Stimulated activated CD8-positive, alpha-beta memory T cell treated with anti-CD3 and anti-CD28 coated beads, Interleukin-4, amount 100 ng/mL, for 48 hours (primary cell): ENCODE measurements around the gene THRB.

Experiments used
- DNase-seq: peaks from one replicate; pipeline ENCODE4 v3.0.0-alpha.2; 2020

The THRB gene

DNA sequence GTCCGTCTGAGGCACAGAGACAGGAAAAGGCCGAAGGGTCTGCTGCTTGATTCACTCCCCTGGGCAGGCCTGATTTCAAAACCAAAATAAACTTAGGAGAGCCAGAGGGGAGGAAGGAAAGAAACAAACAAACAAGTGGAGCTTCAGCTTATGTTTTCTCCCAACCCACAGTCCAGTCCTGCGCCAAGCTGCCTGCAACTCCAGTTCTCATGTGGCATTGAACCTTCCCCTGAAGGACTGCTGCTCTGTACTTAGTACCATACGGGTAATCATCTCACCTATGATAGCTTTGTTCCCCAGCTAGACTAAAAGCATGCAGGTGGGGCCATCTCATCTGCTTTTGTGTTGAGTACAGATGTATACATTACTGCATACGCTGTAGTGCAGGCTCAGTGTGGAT lies 236.4 kb downstream of the THRB start:
- DNase-seq, result no peak

- no peak for DNase-seq
Observed at GRCh38 chr3:24255414-24255813, 239.2 kb downstream of the THRB start.

DNA sequence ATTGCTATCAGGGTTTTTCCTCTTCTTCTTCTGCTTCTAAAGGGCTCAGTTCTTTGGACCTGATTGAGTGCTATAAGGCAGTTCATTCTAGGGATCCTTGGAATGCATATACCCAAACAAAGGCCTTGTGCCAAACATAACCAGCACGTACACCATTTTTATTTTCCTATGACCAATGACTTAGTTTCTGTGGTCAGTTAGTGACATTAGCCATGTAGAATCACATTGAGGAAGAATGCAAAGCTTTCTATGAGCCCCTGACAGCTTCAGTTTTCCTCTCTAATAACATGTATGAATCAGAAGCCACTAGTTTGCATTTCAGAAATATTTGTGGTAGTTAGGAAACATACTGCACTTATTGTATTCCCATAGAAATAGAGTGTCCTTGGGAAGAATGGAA lies 240.0 kb downstream of the THRB start:
- no peak for DNase-seq

- DNase-seq, result no peak
Observed at GRCh38 chr3:24253336-24253735, 241.3 kb downstream of the THRB start.

GRCh38 chr3:24249523-24249922 lies 245.1 kb downstream of the THRB start:
- DNase-seq, result no peak

- no peak for DNase-seq
Observed at GRCh38 chr3:24245056-24245455, 249.6 kb downstream of the THRB start.

DNA sequence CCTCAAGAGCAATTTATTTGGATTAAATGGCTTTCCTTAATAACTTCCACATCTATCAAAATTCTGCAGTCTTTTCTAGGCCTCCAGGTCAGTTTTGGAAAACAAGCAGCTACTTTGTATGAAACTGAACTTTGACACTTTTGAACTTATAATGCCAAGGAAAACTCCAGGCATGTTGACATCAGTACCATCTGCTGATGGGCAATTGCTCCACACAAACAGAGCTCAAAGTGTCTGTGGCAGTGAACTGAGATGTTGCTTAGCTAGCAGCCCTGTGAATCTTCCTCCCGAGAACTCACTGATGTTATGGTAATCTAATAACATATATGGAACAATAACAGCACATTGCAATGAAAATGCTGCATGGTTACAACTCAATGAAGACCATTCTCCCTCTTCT lies 250.2 kb downstream of the THRB start:
- no peak for DNase-seq

- DNase-seq, result no peak
Observed at GRCh38 chr3:24242012-24242698, 252.5 kb downstream of the THRB start.

DNA sequence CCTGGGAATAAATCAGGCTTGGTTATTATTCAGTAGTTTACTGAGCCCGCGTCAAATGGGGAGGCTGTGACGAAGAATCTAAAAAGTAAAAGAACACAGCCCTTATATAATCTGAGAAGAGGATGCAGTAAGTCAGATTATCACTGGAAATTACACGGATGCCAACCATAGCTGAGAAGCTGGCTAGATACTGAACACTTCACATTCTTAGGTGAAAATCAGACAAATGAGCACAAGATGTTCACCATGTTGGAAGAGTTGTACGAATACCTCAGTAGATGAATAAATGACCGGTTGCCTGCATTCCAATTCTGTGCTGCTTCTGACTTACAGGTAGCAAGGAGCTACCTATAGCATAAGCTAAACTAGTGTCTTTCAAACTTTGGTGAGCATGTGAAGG lies 254.3 kb downstream of the THRB start:
- no peak for DNase-seq

GRCh38 chr3:24237971-24238706 lies 256.5 kb downstream of the THRB start:
- peak; percentile 32 for DNase-seq

DNA sequence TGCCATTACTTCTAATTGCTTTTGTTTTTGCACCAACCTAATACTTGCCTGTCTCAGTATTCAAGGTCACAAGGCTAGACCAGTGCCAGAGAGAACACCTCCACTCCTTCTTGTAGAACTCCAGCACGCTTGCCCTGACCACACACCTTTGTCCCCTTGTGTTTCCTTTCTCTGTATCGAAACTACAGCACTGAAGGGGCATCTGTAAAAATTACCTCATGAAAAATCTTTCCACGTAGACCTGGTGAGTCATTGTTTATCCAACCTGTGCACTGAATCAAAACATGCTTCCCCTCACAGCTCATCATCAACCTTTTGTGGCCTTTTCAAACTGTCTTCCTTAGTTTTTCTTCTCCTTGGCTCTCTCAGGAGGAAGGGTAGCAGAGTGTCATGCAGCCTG lies 259.5 kb downstream of the THRB start:
- no peak for DNase-seq

DNA sequence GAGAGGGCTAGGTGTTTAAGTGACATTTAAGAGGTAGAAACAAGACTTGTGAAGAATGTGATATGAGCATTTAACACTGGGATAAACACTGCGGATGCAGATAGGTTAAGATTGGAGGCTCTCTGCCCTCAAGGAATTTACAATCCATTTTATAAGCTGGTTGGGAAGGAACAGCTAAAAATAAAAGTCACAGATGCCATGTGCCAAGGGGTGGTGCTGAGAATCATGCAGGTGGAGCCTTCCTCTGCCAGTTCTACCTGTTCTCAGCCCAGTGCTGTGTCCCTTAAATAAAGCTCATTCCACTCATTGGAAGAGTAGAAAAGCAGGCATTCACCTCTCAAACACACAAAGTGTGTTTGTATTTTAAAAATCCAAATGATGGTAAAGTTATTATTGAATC lies 261.9 kb downstream of the THRB start:
- DNase-seq, result no peak

DNA sequence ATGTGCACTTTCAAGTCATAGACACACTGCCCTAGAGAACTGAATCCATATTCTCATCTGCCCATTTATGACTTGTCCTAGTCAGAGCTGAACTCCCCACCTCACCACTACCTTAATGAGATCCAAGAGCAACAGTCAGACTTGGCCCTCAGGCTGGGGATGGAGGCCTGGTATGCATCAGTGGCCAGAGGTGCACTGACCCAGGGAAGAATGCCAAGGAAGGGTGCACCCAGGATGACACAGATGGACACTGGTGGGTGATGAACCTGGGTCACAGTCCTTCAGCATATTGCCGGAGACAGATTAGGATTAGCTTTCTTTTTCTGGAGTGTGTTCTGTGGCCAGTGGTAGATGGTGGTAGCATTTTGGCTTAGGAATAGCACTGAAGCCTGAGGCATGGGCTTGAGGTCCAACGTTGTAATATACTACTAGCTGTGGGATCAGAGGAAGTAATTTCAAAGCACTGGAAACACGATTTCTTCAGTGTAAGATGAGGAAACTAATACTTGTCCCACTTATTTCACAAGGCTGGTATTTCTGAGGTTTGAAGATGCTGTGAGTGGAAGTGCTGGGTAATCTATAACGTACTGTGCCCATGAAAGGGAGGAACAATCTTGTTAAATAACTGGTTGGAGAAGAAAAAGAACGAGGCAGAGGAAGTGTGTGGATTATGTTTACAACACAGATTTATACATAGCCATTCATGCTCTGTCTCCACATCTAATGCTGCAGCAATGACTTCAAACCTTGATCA lies 265.0 kb downstream of the THRB start:
- DNase-seq, result no peak

DNA sequence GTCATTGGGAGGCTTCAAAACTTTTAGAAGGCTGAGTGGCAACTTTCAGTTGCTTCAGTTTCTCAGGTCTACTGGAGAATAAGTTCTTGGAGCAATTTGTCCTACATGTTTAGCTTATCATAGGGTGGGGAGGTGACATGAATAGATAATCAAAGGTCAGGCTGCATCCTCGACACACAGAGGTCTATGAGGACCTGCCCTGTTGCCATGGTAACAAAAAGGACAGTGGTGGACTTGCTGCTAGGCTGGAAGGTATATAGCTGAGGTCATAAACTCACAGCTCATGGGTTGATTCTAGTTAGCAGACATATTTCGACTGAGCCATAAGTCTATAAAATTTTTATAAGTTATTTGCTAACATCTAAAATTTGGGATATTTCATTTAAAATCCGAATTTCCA lies 267.0 kb downstream of the THRB start:
- DNase-seq, result no peak

DNA sequence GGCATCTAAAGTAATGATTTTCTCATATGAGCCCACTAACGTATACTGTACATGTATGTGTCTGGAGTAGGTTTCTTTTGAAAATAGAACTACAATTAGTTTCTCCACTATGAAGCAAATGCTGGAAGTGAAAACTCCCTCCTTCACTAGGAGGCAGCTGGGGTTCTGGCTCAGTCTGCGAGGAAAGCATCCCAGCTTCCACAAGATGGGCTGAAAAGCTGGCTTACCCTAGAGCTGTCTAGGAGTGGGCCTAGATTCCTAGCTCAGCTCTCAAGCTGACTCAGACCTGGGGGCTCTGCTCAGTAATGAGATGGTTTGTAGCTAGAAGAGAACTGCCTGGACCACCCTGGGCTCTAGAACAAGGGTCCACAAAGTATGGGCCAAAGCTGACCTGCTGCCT lies 268.3 kb downstream of the THRB start:
- no peak for DNase-seq

DNA sequence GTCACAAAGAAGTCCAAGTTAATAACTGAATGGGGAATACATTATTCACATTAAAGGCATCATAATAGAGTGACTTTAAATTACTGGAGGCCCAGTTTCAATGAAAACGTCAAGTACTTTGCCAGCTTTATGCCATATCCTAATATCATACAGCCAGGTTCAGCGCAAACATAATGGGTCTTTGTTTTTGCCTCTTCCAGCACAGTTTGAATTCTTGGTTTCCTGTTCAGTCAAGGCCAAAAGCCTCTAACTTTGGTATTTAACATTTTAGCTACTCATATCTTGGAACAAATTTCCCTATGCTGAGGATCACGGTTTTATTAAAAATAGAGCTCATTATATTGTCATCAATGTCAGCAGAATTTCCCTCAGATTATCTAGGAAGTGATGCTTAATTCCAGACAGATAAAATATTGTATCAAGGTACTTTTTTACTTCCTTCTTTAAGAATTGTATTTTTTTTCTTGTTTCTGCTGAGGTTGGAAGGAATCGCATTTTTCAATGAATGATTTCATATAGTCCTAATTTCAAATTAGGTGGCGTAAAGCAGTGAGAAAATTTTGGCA lies 269.2 kb downstream of the THRB start:
- DNase-seq, result no peak

DNA sequence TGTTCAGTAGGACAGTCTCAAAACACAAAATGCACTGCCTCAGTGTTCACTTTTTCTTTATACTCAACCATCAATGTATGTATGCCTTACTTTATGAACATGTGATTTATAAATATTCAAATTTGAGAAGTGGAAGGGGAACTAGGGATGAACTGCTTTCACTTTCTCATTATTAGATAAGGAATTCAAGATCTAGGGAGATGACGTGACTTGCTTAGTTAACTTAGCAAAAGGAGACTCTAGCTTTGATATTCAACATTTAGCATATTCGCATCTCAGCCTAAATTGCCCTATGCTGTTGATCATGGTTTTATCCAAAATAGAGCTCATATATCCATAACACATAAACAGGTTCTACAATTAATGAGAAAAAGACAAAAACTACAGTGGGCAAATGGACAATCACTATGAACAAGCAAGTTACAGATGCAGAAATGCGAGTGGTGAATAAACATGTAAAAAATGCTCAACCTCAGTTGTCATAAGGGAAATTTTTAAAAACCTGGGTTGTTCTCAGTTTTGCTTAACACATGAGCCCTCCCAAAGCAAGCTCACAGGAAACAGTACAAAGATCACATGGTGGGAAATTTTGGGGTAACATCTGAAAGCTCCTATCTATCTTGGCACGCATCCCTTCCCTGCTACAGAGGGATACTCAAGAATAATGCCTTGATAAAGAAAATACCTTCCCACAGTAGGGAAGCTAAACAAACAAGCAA lies 269.8 kb downstream of the THRB start:
- DNase-seq, result no peak

- no peak for DNase-seq
Observed at GRCh38 chr3:24222165-24222805, 272.4 kb downstream of the THRB start.

GRCh38 chr3:24220859-24221657 lies 273.6 kb downstream of the THRB start:
- DNase-seq, result no peak

GRCh38 chr3:24215502-24215901 lies 279.1 kb downstream of the THRB start:
- no peak for DNase-seq

- no peak for DNase-seq
Observed at GRCh38 chr3:24211381-24211780, 283.3 kb downstream of the THRB start.

- no peak for DNase-seq
Observed at GRCh38 chr3:24202071-24202470, 292.6 kb downstream of the THRB start.
